Lung (tissue), 12 donors: ENCODE measurements around the gene FAM149B1. TPM values are rescaled to one million over a fixed set of nuclear protein-coding genes. Genes with fewer than 3 reads are reported as not detected.

Experiments
- ATAC-seq: fragments of 200-7000 bp; cut with Tn5 transposase; one replicate; pipeline ENCODE4 v1.9.1; 2020; ENCODE audit warnings: moderate number of reproducible peaks; ENCODE audit not compliant: insufficient read depth, low FRiP score
- DNase-seq, 3 donors: peaks; one replicate each; pipeline ENCODE4 v3.0.0-alpha.2; 2013 to 2017
- H3K27ac ChIP-seq, 2 donors: one replicate each; pipeline ENCODE4 v1.5.1; 2013; ENCODE audit warnings: mild to moderate bottlenecking in 2 of 2, moderate library complexity in 2 of 2, control low read depth in 1 of 2, inconsistent platforms in 1 of 2, low read depth in 1 of 2, low read length in 1 of 2
- H3K27me3 ChIP-seq, 3 donors: one replicate each; pipeline ENCODE4 v1.5.1; 2013; ENCODE audit warnings: low read length in 2 of 3; ENCODE audit not compliant: control insufficient read depth in 3 of 3, insufficient read depth in 3 of 3
- H3K36me3 ChIP-seq, 4 donors: one replicate each; pipeline ENCODE4 v1.5.1; 2013; ENCODE audit warnings: low read length in 4 of 4, mild to moderate bottlenecking in 1 of 4, moderate library complexity in 1 of 4; ENCODE audit not compliant: control insufficient read depth in 4 of 4, insufficient read depth in 4 of 4
- H3K4me1 ChIP-seq, 5 donors: one replicate each; pipeline ENCODE4 v1.5.1; 2013; ENCODE audit warnings: low read length in 5 of 5, mild to moderate bottlenecking in 2 of 5, moderate library complexity in 1 of 5; ENCODE audit not compliant: control insufficient read depth in 5 of 5, insufficient read depth in 5 of 5
- H3K4me3 ChIP-seq: one replicate; pipeline ENCODE4 v1.5.1; 2013; ENCODE audit warnings: mild to moderate bottlenecking, control low read depth, moderate library complexity
- H3K9ac ChIP-seq, 2 donors: one replicate each; pipeline ENCODE4 v1.5.1; 2013; ENCODE audit warnings: low read length in 2 of 2, control low read depth in 1 of 2; ENCODE audit not compliant: insufficient read depth in 1 of 2
- H3K9me3 ChIP-seq, 4 donors: one replicate each; pipeline ENCODE4 v1.5.1; 2013; ENCODE audit warnings: low read length in 3 of 4, mild to moderate bottlenecking in 1 of 4, moderate library complexity in 1 of 4; ENCODE audit not compliant: control insufficient read depth in 4 of 4, insufficient read depth in 3 of 4
- CTCF ChIP-seq: IDR thresholded peaks from 2 replicates; pipeline ENCODE4 v1.5.1; 2012; ENCODE audit warnings: mild to moderate bottlenecking; ENCODE audit errors: control extremely low read depth, extremely low read depth
- WGBS, 2 donors: extraction: QIAGEN DNeasy Blood & Tissue Kit; methylation state at CpG; one replicate each; pipeline ENCODE4 v1.1.7; 2013; 5-methylcytosine and 5-hydroxymethylcytosine counted together
- polyA plus RNA-seq, 2 donors: library from polyadenylated mRNA; stranded (reverse); fragments of 200-250 nt; gene quantifications; one replicate each; pipeline ENCODE4 v1.2.1, GENCODE V29; 2013
- total RNA-seq, 2 donors: library from RNA; depleted of rRNA in 1 of 2; stranded (reverse); fragments of >200 nt in 1 of 2; gene quantifications; one replicate each; pipeline ENCODE4 v1.2.1, GENCODE V29; 2014 to 2021
- donor health status: control.
- donor health status: control.
- donor health status: Bipolar disorder and iron deficiency.
- donor health status: healthy.
- donor health status: DM: yes; HTN: yes; CAD: no.

Gene FAM149B1
- total and polyA plus RNA-seq, 4 donors = 10.7 to 35.9 (median 18.0) TPM

DNA sequence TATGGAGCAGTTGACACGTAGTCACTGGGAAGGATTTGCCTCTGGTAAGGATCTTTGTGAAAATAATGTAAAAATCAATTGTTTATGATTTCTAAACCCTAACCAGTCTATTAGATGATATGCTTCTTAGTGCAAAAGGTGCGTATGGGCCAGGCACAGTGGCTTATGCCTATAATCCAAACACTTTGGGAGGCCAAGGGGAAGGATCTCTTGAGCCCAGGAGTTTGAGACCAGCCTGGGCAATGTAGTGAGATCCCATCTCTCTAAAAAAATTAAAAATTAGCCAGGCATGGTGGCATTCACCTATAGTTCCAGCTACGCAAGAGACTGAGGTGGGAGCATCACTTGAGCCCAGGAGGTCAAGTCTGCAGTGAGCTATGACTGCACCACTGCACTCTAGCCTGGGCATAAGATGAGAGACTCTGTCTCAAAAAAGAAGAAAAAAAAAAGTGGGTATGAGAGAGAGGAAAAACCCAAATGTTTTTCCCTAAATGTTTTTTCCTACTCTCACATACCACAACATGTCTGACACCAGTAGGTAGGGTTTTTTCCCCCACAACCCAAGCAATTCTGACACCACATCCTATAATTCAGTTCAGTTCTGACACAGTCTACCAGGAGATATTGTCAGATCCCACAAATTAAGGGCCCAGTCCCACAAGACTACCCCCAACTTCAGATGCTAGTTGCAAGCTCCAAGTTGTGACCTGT is 42.6 kb downstream of the FAM149B1 start:
- no peak for DNase-seq
- Histone ChIP-seq H3K36me3 (peaks cover 0 to 8% (median under 1%) of the 10 kb centered on the region in 4 donors), H3K4me3 (no peak overlapping the region), H3K9ac (no peak overlapping the region), H3K27ac (no peak overlapping the region), H3K9me3 (no peaks in the 10 kb centered on the region), H3K27me3 (no peaks in the 10 kb centered on the region), H3K4me1 (no peaks in the 10 kb centered on the region)
- 97 to 100% methylated on average over 3 of the region's 3 CpGs for WGBS, 2 donors
- TF ChIP-seq CTCF = no peak
- ATAC-seq = no peak

DNA sequence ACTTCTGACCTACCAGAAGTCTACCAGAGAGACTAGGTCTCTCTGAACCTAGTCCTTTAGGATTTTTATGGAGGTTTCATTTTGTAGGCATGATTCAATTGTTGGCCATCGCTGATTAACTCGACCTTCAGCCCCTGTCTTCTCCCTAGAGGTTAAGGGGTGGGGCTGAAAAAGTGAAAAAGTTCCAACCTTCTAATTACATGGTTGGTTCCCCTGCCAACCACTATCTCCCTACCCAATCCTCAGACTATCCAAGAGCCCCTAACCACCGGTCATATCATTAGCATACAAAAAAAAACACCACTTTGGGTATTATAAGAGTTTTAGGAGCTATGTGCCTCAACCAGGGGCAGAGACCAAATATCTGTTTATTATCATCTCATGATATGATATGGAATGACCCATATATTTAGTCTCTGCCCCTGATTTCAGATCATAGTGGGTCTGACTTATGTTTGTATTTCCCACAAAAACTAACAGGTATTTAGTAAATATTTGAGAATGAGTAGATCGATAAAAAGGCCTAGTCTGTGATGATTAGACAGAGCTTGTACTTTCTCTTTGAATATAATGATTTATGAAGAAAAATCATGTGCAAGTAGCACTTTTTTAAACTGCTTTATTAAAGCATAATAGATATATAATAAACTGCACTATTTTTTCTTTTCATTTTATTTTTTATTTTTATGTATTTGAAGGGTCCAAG is 43.3 kb downstream of the FAM149B1 start:
- no peaks in the 10 kb centered on the region for H3K27me3 ChIP-seq
- no peak overlapping the region for H3K27ac ChIP-seq
- 89 to 94% methylated on average over 4 of the region's 4 CpGs for WGBS, 2 donors
- no peak for DNase-seq
- no peak for ATAC-seq
- peaks cover 0 to 8% (median 3%) of the 10 kb centered on the region in 4 donors for H3K36me3 ChIP-seq
- H3K9me3 ChIP-seq = no peaks in the 10 kb centered on the region
- H3K4me3 ChIP-seq = no peak overlapping the region
- TF ChIP-seq CTCF = no peak
- no peaks in the 10 kb centered on the region for H3K4me1 ChIP-seq
- H3K9ac ChIP-seq = no peak overlapping the region

DNA sequence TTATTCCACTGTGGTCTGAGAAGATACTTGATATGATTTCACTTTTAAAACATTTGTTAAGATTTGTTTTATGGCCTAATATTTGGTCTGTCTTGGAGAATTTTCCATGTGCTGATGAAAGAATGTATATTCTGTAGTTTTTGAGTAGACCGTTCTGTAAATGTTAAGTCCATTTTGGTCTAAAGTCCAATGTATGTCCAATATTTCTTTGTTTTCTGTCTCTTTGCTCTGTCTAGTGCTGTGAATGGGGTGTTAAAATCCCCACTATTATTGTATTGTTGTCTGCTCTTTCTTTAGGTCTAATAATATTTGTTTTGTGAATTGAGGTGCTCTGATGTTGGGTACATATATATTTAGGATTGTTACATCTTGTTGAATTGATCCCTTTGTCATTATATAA is 47.8 kb downstream of the FAM149B1 start:
- no peak for DNase-seq
- H3K36me3 ChIP-seq = peaks cover 8 to 26% (median 15%) of the 10 kb centered on the region in 4 donors
- H3K27ac ChIP-seq = no peak overlapping the region
- ATAC-seq = no peak
- TF ChIP-seq CTCF = no peak
- H3K4me1 ChIP-seq = no peaks in the 10 kb centered on the region
- H3K9ac ChIP-seq = no peak overlapping the region
- H3K27me3 ChIP-seq = no peaks in the 10 kb centered on the region
- WGBS, 2 donors = 95 to 100% methylated on average over 1 of the region's 1 CpG
- H3K9me3 ChIP-seq = peaks cover 0 to 3% (median 0%) of the 10 kb centered on the region in 4 donors
- H3K4me3 ChIP-seq = no peak overlapping the region
